WI38 (cell line): ENCODE measurements around the gene ZNF468.
"Not testable (repeated sequence)": the region's sequence is repeated elsewhere in the genome, so short reads cannot be mapped to it uniquely, and the experiment has no call there.

Experiments used
- H3K4me3 ChIP-seq: 2 replicates; pipeline ENCODE4 v1.5.1; 2011; ENCODE audit warnings: low read depth, mild to moderate bottlenecking, control low read depth, low read length
- CTCF ChIP-seq: IDR thresholded peaks from 2 replicates; pipeline ENCODE4 v1.5.1; 2012; ENCODE audit warnings: low read depth, mild to moderate bottlenecking, control low read depth, low read length

The ZNF468 gene

DNA sequence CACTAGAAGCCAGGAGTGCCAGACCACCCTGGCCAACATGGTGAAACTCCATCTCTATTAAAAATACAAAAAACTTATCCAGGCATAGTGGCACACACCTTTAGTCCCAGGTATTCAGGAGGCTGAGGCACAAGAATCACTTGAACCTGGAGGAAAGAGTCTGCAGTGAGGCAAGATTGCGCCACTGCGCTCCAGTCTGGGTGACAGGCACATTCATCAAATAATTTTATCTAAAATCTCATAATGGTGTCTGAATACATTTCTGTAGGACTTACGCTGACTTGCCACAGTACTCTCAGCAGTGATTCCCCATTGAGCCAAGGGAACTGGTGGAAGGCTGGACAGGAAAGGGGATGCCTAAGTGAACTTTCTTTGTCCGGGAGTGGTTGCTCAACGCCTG lies 31.7 kb downstream of the ZNF468 start:
- no peak overlapping the region for H3K4me3 ChIP-seq
- TF ChIP-seq CTCF: no peak

GRCh38 chr19:52823676-52824075 lies 33.7 kb downstream of the ZNF468 start:
- H3K4me3 ChIP-seq: no peak overlapping the region
- no peak for TF ChIP-seq CTCF

DNA sequence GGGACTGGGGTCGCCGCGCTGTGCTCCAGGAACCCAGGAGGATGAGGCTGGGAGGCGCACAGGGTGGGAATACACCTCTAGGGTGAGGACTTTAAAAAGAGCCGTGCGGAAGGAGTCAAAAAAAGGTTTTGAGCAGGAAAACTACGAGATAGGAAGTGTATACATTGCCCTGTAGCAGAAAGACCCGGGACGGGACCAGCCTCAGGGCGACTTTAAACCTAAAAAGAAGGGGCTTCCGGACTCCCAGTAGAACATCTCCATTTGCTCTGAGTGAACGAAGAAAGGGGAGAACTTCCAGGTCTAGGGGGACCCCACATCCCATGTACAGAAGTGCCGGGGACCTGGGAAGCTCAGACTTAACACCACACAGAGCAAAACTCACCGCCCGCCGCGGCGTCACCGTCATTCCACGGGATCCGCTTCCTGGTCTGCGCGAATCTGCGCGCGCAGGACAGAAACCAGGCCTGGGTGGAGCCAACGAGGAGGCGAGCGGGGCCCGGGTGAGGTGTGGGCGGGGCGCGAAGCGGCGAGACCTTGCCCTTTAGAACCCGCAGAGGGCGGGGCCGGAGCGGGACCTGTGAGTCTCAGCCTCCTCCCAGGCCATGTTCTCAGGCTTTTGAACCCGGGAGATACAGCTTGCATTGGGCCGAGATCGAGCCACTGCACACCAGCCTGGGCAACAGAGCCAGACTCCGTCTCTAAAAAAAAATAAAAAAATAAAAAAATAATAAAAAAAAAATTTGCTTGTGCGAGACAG lies 36.0 kb downstream of the ZNF468 start, which contains the start of gene ZNF28:
Gene ZNF28 (minus strand): TSS at position 430 of the 757 bp plus-strand sequence. CDS start 3,675 bp downstream, outside the sequence.
- peak within 1 kb of the TSS; percentile 72 for H3K4me3 ChIP-seq

GRCh38 chr19:52820472-52821203 lies 36.8 kb downstream of the ZNF468 start:
- peak overlapping the region; percentile 72 for H3K4me3 ChIP-seq

DNA sequence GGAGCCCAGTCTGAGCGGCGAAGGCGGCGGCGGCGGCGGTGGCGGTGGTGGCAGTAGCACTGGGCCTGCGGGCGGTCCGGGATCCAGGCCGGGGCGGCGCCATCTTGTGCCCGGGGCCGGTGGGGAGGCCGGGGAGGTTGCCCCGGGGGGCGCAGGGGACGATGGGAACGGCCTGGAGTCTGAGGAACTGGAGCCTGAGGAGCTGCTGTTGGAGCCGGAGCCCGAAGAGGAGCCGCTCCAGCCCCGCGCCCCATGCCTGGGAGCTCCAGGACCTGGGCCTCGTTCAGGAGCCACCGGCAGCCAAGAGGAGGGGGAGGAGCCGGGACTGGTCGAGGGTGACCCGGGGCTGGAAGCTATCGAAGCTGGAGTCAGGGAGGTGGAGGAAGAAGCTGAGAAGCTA lies 47.6 kb downstream of the ZNF468 start:
- no peak for TF ChIP-seq CTCF
- H3K4me3 ChIP-seq: no peak overlapping the region

DNA sequence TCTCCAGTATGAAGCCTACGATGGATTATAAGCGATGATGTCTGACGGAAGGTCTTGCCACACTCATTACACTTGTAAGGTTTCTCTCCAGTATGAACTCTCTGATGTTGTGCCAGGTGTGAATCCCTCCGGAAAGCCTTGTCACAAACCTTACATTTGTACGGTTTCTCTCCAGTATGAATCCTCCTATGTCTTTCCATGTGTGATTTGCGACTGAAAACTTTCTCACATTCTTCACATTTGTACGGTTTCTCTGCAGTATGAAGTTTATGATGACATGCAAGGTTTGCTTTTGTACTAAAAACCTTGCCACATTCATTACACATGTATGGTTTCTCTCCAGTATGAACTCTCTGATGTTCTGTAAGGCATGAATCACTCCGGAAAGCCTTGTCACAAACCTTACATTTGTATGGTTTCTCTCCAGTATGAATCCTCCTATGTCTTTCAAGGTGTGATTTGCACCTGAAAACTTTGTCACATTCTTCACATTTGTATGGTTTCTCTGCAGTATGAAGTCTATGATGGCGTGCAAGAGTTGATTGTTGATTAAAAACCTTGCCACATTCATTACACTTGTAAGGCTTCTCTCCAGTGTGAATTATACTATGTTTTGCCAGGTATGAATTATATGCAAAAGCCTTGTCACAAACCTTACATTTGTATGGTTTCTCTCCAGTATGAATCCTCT lies 57.3 kb downstream of the ZNF468 start:
- not testable (repeated sequence) for H3K4me3 ChIP-seq

DNA sequence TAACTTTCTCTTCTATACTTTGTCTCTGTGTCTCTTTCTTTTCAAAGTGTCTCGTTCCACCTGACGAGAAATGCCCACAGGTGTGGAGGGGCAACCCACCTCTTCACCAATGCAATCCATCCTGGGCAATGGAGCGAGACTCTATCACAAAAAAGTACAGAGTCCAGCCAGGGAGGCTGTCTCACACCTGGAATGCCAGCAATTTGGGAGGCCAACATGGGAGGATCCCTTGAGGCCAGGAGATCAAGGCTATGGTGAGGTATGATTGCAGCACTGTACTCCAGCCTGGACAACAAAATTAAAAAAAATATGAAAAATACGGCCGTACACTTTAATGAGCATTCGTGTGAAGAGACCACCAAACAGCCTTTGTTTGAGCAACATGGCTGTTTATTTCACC lies 68.0 kb downstream of the ZNF468 start:
- H3K4me3 ChIP-seq: no peak overlapping the region
- TF ChIP-seq CTCF: no peak
